ENCODE results near the gene DNAH10.

GRCh38 chr12:123914726-123915333 is 152.7 kb downstream of the DNAH10 start:
- TF ChIP-seq POLR2A (IDR thresholded peaks at IDR 0.05) (no peak), CTCF (IDR thresholded peaks at IDR 0.05) (no peak), EP300 (IDR thresholded peaks at IDR 0.05; ENCODE audit: low read depth) (no peak)
